ENCODE data around the gene PPP2R5A.

Gene PPP2R5A

GRCh38 chr1:212267460-212267859 lies 17.8 kb upstream of the PPP2R5A start:
- no peaks in the 10 kb centered on the region for H3K79me2 ChIP-seq (ENCODE audit: control insufficient read depth, insufficient read depth, low read length, unreplicated experiment)
- H3K27me3 ChIP-seq (ENCODE audit: insufficient read depth, low read length), result peaks cover 46% of the 10 kb centered on the region
- no peak overlapping the region for H3K4me3 ChIP-seq (ENCODE audit: low read depth, low read length)
- no peaks in the 10 kb centered on the region for H3K36me3 ChIP-seq (ENCODE audit: insufficient read depth, low read length)
- H3K27ac ChIP-seq (ENCODE audit: low read depth, low read length), result no peak overlapping the region
- no peaks in the 10 kb centered on the region for H3K4me1 ChIP-seq (ENCODE audit: control insufficient read depth, insufficient read depth, low read length, unreplicated experiment)
- no peak overlapping the region for H2AFZ ChIP-seq (ENCODE audit: low read length, unreplicated experiment)

DNA sequence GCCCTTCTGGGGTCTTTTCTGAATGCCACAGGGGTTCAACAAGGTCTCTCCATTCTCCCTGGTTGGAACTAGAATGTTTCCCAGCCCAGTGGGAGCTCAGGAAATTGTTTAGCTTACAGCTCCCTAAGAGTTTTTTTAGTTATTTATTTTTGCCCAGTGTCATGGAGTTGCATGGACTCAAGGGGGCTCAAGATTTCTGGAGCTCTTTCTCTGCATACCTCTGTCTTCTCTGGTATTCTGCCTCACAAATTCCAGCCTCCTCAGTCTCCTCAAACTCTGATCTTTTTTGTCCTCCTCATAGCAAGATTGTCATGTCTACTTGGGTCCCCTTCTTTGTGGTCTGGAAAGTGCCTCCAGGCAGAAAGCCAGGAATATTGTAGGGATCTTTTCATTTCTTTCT lies 15.9 kb upstream of the PPP2R5A start:
- Histone ChIP-seq H3K4me1 (ENCODE audit: control insufficient read depth, insufficient read depth, low read length, unreplicated experiment) (no peaks in the 10 kb centered on the region), H3K27me3 (ENCODE audit: insufficient read depth, low read length) (peaks cover 52% of the 10 kb centered on the region), H3K36me3 (ENCODE audit: insufficient read depth, low read length) (no peaks in the 10 kb centered on the region), H3K79me2 (ENCODE audit: control insufficient read depth, insufficient read depth, low read length, unreplicated experiment) (no peaks in the 10 kb centered on the region), H2AFZ (ENCODE audit: low read length, unreplicated experiment) (no peak overlapping the region), H3K27ac (ENCODE audit: low read depth, low read length) (no peak overlapping the region), H3K4me3 (ENCODE audit: low read depth, low read length) (no peak overlapping the region)

GRCh38 chr1:212270564-212270963 lies 14.6 kb upstream of the PPP2R5A start:
- Histone ChIP-seq H3K4me3 (ENCODE audit: low read depth, low read length) (no peak overlapping the region), H3K27me3 (ENCODE audit: insufficient read depth, low read length) (peaks cover 52% of the 10 kb centered on the region), H3K79me2 (ENCODE audit: control insufficient read depth, insufficient read depth, low read length, unreplicated experiment) (no peaks in the 10 kb centered on the region), H3K27ac (ENCODE audit: low read depth, low read length) (no peak overlapping the region), H3K4me1 (ENCODE audit: control insufficient read depth, insufficient read depth, low read length, unreplicated experiment) (no peaks in the 10 kb centered on the region), H2AFZ (ENCODE audit: low read length, unreplicated experiment) (no peak overlapping the region), H3K36me3 (ENCODE audit: insufficient read depth, low read length) (no peaks in the 10 kb centered on the region)

DNA sequence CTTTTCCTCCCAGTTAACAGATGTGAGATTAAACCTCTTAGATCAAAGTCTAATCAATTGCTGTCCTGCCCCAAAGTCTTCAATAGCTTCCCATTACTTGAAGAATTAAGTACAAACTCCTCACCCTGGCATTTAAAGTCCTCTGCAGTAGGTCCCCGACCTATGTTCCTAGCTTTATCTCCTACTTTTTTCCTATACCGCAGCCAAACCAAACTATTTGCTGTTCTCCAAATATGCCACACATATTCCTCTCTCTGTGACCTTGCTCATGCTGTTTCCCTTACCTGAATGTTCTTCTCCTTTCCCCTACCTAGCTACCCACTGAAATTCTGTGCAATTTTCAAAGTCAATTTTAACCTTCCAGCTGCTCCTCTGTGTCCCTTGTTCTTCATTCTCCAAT lies 14.0 kb upstream of the PPP2R5A start:
- H2AFZ ChIP-seq (ENCODE audit: low read length, unreplicated experiment), result no peak overlapping the region
- no peak overlapping the region for H3K27ac ChIP-seq (ENCODE audit: low read depth, low read length)
- no peaks in the 10 kb centered on the region for H3K79me2 ChIP-seq (ENCODE audit: control insufficient read depth, insufficient read depth, low read length, unreplicated experiment)

DNA sequence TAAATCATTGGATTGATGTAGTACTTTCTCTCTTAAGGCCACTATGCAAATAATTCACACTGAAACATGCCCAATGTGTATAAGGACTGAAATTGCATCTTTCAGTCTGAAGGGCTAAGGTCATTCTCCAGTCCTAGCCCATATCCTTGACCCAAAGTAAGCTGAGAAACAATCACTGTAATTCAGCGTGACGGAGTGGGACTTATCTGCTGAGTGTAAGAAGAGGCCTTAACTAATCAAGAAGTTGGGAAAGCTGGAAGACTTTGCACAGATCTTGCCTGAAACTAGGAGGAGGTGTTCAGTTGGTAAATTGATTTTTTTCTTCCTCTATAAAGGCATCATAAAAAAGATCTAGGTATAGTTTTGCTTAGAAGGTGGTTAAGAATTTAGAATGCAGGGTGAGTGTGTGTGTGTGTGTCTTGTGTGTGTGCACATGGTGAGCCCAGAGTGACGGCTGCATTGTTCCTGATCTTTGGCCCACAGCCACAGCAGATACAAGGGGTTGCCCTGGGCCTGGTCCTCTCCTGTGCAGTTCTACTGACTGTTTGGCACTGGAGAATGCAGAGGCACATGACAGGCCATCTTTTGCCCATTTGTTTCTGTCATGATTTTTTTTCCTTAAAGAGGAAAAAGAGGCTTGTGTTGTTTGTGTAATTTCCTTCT lies 13.3 kb upstream of the PPP2R5A start:
- no peaks in the 10 kb centered on the region for H3K4me1 ChIP-seq (ENCODE audit: control insufficient read depth, insufficient read depth, low read length, unreplicated experiment)
- peaks cover 52% of the 10 kb centered on the region for H3K27me3 ChIP-seq (ENCODE audit: insufficient read depth, low read length)
- H3K79me2 ChIP-seq (ENCODE audit: control insufficient read depth, insufficient read depth, low read length, unreplicated experiment), result no peaks in the 10 kb centered on the region
- H3K36me3 ChIP-seq (ENCODE audit: insufficient read depth, low read length), result no peaks in the 10 kb centered on the region
- H2AFZ ChIP-seq (ENCODE audit: low read length, unreplicated experiment), result no peak overlapping the region
- H3K4me3 ChIP-seq (ENCODE audit: low read depth, low read length), result no peak overlapping the region
- no peak overlapping the region for H3K27ac ChIP-seq (ENCODE audit: low read depth, low read length)

More for the DNA sequence above, 14.0 kb upstream of the PPP2R5A start:
- no peaks in the 10 kb centered on the region for H3K36me3 ChIP-seq (ENCODE audit: insufficient read depth, low read length)
- H3K4me1 ChIP-seq (ENCODE audit: control insufficient read depth, insufficient read depth, low read length, unreplicated experiment), result no peaks in the 10 kb centered on the region
- H3K27me3 ChIP-seq (ENCODE audit: insufficient read depth, low read length), result peaks cover 52% of the 10 kb centered on the region
- no peak overlapping the region for H3K4me3 ChIP-seq (ENCODE audit: low read depth, low read length)

DNA sequence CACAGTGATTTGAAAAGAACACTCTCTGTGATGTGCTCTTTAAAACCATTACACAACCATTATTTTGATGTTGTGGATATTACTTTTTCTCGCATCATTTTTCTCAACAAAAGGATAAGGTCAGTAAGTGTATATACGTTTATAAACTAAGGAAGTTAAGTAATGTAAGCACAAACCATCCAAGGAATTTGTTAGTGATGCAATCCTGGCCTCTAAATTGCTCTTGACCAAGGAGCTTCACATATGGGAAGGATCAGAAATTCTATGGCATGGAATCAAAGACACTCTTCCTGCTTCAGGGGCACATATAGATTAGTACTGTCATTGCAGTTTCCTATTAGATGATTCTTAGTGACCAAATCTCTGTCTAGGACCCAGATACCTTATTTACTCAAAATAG lies 3.6 kb upstream of the PPP2R5A start:
- no peaks in the 10 kb centered on the region for H3K4me1 ChIP-seq (ENCODE audit: control insufficient read depth, insufficient read depth, low read length, unreplicated experiment)
- no peak overlapping the region for H3K27ac ChIP-seq (ENCODE audit: low read depth, low read length)
- H3K36me3 ChIP-seq (ENCODE audit: insufficient read depth, low read length), result no peaks in the 10 kb centered on the region
- no peaks in the 10 kb centered on the region; the same call in 1 of the 2 replicates for H3K27me3 ChIP-seq (ENCODE audit: insufficient read depth, low read length)
- no peak overlapping the region for H3K4me3 ChIP-seq (ENCODE audit: low read depth, low read length)
- peaks cover 8% of the 10 kb centered on the region for H3K79me2 ChIP-seq (ENCODE audit: control insufficient read depth, insufficient read depth, low read length, unreplicated experiment)
- H2AFZ ChIP-seq (ENCODE audit: low read length, unreplicated experiment), result no peak overlapping the region

DNA sequence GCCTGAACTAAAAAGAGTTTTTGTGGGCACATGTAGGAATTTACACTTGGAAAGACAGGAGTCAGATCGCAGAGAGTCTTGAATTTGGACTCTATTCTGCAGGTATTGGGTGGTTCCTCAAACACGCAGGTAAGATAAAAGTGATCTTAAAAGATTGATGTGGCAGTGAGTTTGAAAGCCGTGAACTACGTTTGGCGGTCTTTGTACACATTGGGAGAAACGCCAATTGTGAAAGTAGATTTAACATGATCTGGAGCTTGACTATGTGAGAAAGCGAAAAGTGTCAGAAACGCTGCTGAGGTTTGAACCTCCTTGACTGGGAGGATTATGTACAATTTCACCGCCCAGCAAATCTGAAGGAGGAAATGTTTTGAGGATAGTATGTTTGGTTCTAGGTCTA lies 1.5 kb upstream of the PPP2R5A start:
- H3K79me2 ChIP-seq (ENCODE audit: control insufficient read depth, insufficient read depth, low read length, unreplicated experiment), result peaks cover 28% of the 10 kb centered on the region
- no peak overlapping the region; the same call in 1 of the 2 replicates for H3K4me3 ChIP-seq (ENCODE audit: low read depth, low read length)
- no peak overlapping the region for H2AFZ ChIP-seq (ENCODE audit: low read length, unreplicated experiment)
- H3K36me3 ChIP-seq (ENCODE audit: insufficient read depth, low read length), result no peaks in the 10 kb centered on the region
- H3K27me3 ChIP-seq (ENCODE audit: insufficient read depth, low read length), result no peaks in the 10 kb centered on the region; the same call in 1 of the 2 replicates
- no peak overlapping the region for H3K27ac ChIP-seq (ENCODE audit: low read depth, low read length)
- peaks cover 8% of the 10 kb centered on the region for H3K4me1 ChIP-seq (ENCODE audit: control insufficient read depth, insufficient read depth, low read length, unreplicated experiment)

DNA sequence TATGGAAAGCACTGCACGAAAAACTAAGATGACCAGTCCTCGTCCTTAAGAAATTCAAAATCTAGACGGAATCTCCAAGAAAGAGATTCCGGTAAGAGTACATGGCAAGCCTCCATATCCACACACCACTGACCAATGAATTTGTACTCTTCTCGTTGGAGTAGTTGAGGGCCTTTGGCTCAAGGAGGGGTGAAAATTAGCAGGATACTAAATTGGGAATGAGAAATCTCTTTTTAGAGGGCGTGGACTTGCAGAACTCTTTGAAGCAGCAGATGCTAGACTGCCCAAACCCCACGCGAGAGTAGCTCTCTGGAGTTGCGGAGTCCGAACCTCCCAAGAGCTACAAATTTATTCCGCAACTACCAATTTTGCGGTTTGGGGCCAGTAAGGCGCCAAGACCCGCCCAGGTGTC lies 872 bp upstream of the PPP2R5A start:
- Histone ChIP-seq H3K36me3 (ENCODE audit: insufficient read depth, low read length) (no peaks in the 10 kb centered on the region), H3K4me1 (ENCODE audit: control insufficient read depth, insufficient read depth, low read length, unreplicated experiment) (peaks cover 8% of the 10 kb centered on the region), H3K4me3 (ENCODE audit: low read depth, low read length) (peak overlapping the region; percentile 96), H2AFZ (ENCODE audit: low read length, unreplicated experiment) (peak overlapping the region; percentile 99), H3K27me3 (ENCODE audit: insufficient read depth, low read length) (no peaks in the 10 kb centered on the region), H3K27ac (ENCODE audit: low read depth, low read length) (no peak overlapping the region), H3K79me2 (ENCODE audit: control insufficient read depth, insufficient read depth, low read length, unreplicated experiment) (peaks cover 31% of the 10 kb centered on the region)

DNA sequence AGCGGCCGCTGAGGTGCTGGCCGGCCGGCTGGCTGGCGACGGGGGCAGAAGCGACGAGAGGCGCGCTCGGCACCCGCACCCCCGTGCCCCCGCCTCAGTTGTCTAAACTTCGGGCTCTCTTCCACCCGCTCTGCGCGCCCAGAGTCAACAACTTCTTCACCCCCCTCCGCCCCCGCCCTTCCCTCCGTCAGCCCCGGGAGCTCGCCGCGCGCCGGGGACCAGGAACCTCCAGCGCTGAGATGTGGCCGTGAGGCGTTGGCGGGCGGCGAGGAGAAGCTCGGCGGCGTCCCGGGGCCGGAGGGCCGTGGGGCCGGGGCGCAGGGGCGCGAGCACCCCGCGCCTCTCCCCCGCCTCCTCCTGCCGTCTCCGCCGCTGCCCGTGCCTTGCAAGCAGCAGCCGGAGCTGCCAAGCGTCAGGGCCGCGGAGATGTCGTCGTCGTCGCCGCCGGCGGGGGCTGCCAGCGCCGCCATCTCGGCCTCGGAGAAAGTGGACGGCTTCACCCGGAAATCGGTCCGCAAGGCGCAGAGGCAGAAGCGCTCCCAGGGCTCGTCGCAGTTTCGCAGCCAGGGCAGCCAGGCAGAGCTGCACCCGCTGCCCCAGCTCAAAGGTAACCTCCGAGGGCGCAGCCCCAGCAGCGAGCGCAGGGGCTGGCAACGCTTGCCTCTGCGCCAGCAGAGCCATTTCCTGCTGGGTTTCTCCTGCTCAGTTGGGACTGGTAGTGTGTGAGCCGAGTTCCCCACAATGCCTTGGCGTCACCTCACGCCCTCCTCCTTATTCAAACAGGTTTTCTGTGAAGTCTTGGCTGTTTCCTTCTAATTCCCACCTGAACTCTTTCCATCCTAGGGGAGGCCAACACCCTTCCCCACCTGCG lies 710 bp downstream of the PPP2R5A start:
- Histone ChIP-seq H3K4me3 (ENCODE audit: low read depth, low read length) (peak overlapping the region; percentile 87), H3K27ac (ENCODE audit: low read depth, low read length) (peak overlapping the region; percentile 58), H3K27me3 (ENCODE audit: insufficient read depth, low read length) (no peaks in the 10 kb centered on the region), H2AFZ (ENCODE audit: low read length, unreplicated experiment) (peak overlapping the region; percentile 81), H3K36me3 (ENCODE audit: insufficient read depth, low read length) (no peaks in the 10 kb centered on the region), H3K79me2 (ENCODE audit: control insufficient read depth, insufficient read depth, low read length, unreplicated experiment) (peaks cover 38% of the 10 kb centered on the region), H3K4me1 (ENCODE audit: control insufficient read depth, insufficient read depth, low read length, unreplicated experiment) (peaks cover 18% of the 10 kb centered on the region)

DNA sequence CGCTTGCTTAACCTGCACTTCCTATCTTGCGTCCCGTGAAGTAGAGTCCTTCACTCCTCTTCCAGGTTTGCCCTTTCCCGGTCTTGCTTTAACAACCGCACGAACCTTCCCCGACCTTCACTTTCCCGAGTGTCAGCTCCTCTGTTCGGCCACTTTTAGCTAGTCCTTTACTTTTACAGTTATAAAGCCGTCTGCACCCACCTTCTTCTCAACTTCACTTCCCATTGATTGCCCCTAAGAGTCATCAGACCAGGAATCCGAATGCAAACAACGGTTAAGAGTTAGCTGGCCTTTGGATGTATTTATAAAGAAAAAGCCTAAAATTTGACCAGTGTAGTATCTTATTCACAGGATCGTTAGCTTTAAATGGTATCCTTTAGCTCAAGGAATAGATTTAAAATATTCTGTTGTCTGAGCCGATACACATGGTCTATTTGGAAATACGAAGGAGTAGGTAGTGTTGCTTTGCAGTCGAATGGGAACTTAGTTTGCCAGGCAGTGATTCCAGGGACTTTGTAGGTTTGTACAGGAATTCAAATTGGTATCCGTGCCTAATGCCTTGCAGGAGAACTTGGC lies 1.4 kb downstream of the PPP2R5A start:
- peak overlapping the region; percentile 87 for H3K4me3 ChIP-seq (ENCODE audit: low read depth, low read length)
- H3K79me2 ChIP-seq (ENCODE audit: control insufficient read depth, insufficient read depth, low read length, unreplicated experiment), result peaks cover 44% of the 10 kb centered on the region
- H3K27me3 ChIP-seq (ENCODE audit: insufficient read depth, low read length), result no peaks in the 10 kb centered on the region
- no peak overlapping the region; the same call in 1 of the 2 replicates for H3K27ac ChIP-seq (ENCODE audit: low read depth, low read length)
- H2AFZ ChIP-seq (ENCODE audit: low read length, unreplicated experiment), result peak overlapping the region; percentile 81
- H3K4me1 ChIP-seq (ENCODE audit: control insufficient read depth, insufficient read depth, low read length, unreplicated experiment), result peaks cover 23% of the 10 kb centered on the region
- no peaks in the 10 kb centered on the region for H3K36me3 ChIP-seq (ENCODE audit: insufficient read depth, low read length)
